Measurements from ENCODE around the gene ROBO1. TPM values are rescaled to one million over a fixed set of nuclear protein-coding genes. Genes with fewer than 3 reads are reported as not detected.

ROBO1 gene
- total RNA-seq, 6 experiments from 2014 or later: 1.1 to 7.2 (median 4.3) TPM

DNA sequence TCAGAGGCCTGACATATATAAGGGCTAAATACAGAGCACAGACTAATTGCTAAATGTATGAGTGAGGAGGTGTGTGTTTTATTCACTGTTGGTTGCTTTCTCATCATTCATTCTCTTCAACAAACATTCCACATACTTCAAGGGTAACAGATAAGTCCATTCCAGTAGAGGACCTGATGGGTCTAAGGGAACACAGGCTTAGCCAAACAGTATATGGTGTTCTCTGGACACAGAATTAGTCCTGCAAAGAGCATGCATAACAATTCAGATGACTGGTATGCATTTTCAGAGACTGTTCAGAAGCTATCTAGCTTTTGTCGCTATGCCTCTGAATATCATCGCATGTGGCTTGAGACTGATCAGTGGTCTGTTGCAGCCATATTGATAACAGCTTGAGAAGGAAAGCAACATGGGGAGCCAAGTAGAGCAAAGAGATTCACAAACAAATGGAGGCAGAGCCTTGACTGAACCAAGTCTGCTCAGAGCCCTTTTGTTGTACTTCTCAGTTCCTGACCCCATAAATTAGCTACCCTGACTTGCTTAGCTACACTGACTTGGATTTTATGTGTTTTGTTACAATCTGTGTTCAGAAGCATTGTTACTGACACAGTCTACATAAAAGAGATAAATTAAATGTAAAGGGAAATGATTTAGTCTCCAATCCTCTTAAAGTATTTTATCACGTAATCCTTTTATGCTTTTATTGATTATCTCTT lies 1178.7 kb downstream of the ROBO1 start:
- no peak for TF ChIP-seq POLR2A (IDR thresholded peaks at IDR 0.05)
- TF ChIP-seq, protein P1, sequence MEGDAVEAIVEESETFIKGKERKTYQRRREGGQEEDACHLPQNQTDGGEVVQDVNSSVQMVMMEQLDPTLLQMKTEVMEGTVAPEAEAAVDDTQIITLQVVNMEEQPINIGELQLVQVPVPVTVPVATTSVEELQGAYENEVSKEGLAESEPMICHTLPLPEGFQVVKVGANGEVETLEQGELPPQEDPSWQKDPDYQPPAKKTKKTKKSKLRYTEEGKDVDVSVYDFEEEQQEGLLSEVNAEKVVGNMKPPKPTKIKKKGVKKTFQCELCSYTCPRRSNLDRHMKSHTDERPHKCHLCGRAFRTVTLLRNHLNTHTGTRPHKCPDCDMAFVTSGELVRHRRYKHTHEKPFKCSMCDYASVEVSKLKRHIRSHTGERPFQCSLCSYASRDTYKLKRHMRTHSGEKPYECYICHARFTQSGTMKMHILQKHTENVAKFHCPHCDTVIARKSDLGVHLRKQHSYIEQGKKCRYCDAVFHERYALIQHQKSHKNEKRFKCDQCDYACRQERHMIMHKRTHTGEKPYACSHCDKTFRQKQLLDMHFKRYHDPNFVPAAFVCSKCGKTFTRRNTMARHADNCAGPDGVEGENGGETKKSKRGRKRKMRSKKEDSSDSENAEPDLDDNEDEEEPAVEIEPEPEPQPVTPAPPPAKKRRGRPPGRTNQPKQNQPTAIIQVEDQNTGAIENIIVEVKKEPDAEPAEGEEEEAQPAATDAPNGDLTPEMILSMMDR (IDR thresholded peaks at IDR 0.05): no peak
- no peaks in the 10 kb centered on the region for H3K9me3 ChIP-seq
- intact Hi-C loops (cut with DNase I): no loop called here
- H3K27me3 ChIP-seq: no peaks in the 10 kb centered on the region
- ATAC-seq (no peak), DNase-seq (no peak)
- H3K4me1 ChIP-seq: no peaks in the 10 kb centered on the region
- no peaks in the 10 kb centered on the region for H3K36me3 ChIP-seq
- H3K27ac ChIP-seq: no peak overlapping the region
- WGBS (ENCODE audit: insufficient coverage, low coverage, low lambda C conversion rate, missing lambda C conversion rate): 86% methylated on average over 3 of the region's 3 CpGs
- H3K4me3 ChIP-seq: no peak overlapping the region

DNA sequence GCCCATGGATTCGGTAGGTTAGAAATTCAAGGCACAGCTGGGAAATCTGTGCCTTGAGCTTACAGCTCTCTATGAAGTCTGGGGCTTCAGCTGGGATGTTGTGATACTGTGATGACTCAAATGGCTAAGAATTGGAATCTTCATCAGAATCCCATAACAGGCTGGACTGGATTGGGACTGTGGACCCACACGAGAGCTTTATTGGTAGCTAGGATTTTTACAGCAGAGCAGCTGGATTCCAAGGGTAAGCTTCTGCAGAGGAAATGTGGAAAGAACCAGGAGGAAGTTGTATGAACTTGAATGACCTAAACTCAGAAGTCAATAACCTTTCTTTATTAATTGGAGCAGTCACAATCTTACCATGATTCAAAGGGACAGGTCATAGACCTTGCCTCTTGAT lies 1187.1 kb downstream of the ROBO1 start:
- no peaks in the 10 kb centered on the region for H3K27me3 ChIP-seq
- H3K4me3 ChIP-seq: no peak overlapping the region
- H3K27ac ChIP-seq: no peak overlapping the region
- H3K36me3 ChIP-seq: no peaks in the 10 kb centered on the region
- DNase-seq: no peak
- intact Hi-C loops (cut with DNase I): no loop called here
- 45% methylated on average over 2 of the region's 2 CpGs for WGBS (ENCODE audit: insufficient coverage, low coverage, low lambda C conversion rate, missing lambda C conversion rate)
- H3K9me3 ChIP-seq: no peaks in the 10 kb centered on the region
- no peaks in the 10 kb centered on the region for H3K4me1 ChIP-seq
- TF ChIP-seq, protein P1 (IDR thresholded peaks at IDR 0.05): no peak
- TF ChIP-seq POLR2A (IDR thresholded peaks at IDR 0.05): no peak
- ATAC-seq: peak; percentile 14 to 63 (median 32)

DNA sequence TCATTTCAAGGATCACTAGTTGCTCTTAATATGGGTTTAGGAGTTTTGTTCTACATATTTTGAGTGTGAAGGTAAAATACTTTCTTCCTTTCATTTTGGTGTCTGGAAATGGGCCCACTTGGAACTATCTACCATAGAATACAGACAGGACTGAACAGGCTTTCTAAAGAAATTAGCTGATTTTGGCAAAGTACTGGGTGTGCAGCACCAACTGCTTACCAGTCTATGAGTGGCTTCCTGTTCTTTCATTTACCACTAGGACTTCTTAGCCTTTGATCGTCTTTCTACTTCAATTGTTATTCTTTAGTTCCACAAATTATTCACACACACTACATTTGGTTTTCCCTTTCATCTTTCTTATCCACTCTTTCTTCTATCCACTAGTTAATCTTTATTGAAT lies 1196.3 kb downstream of the ROBO1 start:
- Histone ChIP-seq H3K27ac (no peak overlapping the region), H3K4me3 (no peak overlapping the region), H3K36me3 (no peaks in the 10 kb centered on the region), H3K9me3 (no peaks in the 10 kb centered on the region), H3K27me3 (no peaks in the 10 kb centered on the region), H3K4me1 (no peaks in the 10 kb centered on the region)
- intact Hi-C loops (cut with DNase I): no loop called here
- no peak for TF ChIP-seq POLR2A (IDR thresholded peaks at IDR 0.05)
- TF ChIP-seq, protein P1 (IDR thresholded peaks at IDR 0.05): no peak
- ATAC-seq: no peak
- DNase-seq: no peak
- WGBS (ENCODE audit: insufficient coverage, low coverage, low lambda C conversion rate, missing lambda C conversion rate): 56% methylated on average over 1 of the region's 1 CpG

DNA sequence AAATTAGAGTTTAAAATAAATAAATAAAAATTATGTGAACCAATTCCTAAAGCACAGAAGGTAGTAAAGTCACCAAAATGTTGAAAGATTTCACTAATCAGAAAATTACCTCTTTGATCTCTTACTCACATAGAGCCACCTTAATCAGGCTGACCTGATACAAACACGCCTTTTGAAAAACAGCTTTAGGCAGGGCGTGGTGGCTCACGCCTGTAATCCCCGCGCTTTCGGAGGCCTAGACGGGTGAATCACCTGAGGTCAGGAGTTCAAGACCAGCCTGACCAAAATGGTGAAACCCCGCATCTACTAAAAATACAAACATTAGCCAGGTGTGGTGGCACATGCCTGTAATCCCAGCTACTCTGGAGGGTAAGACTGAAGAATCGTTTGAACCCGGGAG lies 1197.3 kb downstream of the ROBO1 start:
- H3K27ac ChIP-seq: no peak overlapping the region
- H3K4me3 ChIP-seq: no peak overlapping the region
- DNase-seq (no peak), ATAC-seq (no peak)
- H3K4me1 ChIP-seq: no peaks in the 10 kb centered on the region
- H3K9me3 ChIP-seq: no peaks in the 10 kb centered on the region
- no peaks in the 10 kb centered on the region for H3K27me3 ChIP-seq
- intact Hi-C loops (cut with DNase I): no loop called here
- 82% methylated on average over 10 of the region's 10 CpGs for WGBS (ENCODE audit: insufficient coverage, low coverage, low lambda C conversion rate, missing lambda C conversion rate)
- TF ChIP-seq POLR2A (IDR thresholded peaks at IDR 0.05): no peak
- TF ChIP-seq, protein P1 (IDR thresholded peaks at IDR 0.05): no peak
- H3K36me3 ChIP-seq: no peaks in the 10 kb centered on the region

All from right lobe of liver (tissue), 6 donors.